OCI-LY1 (cell line): ENCODE measurements around the gene USH1C.

Experiments
- H2AFZ ChIP-seq: fragments of 200-600 bp; sonication (generic), shearing (Covaris generic); 2 replicates; pipeline ENCODE4 v1.6.0; 2014; ENCODE audit warnings: antibody characterized with exemption, mild to moderate bottlenecking, low read length
- H3F3A ChIP-seq: fragments of 200-600 bp; sonication (generic), shearing (Covaris generic); 2 replicates; pipeline ENCODE4 v1.6.0; 2014; ENCODE audit warnings: mild to moderate bottlenecking, antibody characterized with exemption, low read length, moderate library complexity; ENCODE audit not compliant: insufficient read depth
- H3K27ac ChIP-seq: fragments of 200-600 bp; sonication (generic); 2 replicates; pipeline ENCODE4 v1.5.1; 2014; ENCODE audit warnings: low read length, mixed run types, mild to moderate bottlenecking, low read depth; ENCODE audit not compliant: poor library complexity, severe bottlenecking
- H3K27me3 ChIP-seq: fragments of 200-600 bp; sonication (generic); 2 replicates; pipeline ENCODE4 v1.6.0; 2014; ENCODE audit warnings: antibody characterized with exemption, mild to moderate bottlenecking, low read length, moderate library complexity; ENCODE audit not compliant: insufficient read depth
- H3K36me3 ChIP-seq: fragments of 200-600 bp; sonication (generic); 2 replicates; pipeline ENCODE4 v1.6.1; 2014; ENCODE audit warnings: mild to moderate bottlenecking, antibody characterized with exemption, low read length, moderate library complexity, mixed read lengths; ENCODE audit not compliant: insufficient read depth
- H3K4me1 ChIP-seq: fragments of 200-600 bp; sonication (generic); 2 replicates; pipeline ENCODE4 v1.5.1; 2014; ENCODE audit warnings: mild to moderate bottlenecking, low read length, moderate library complexity; ENCODE audit not compliant: insufficient read depth, severe bottlenecking
- H3K4me2 ChIP-seq: fragments of 200-600 bp; sonication (generic), shearing (Covaris generic); 2 replicates; pipeline ENCODE4 v1.6.1; 2014; ENCODE audit warnings: low read length
- H3K4me3 ChIP-seq: fragments of 200-600 bp; sonication (generic); 2 replicates; pipeline ENCODE4 v1.5.1; 2014; ENCODE audit warnings: low read length, low read depth, mild to moderate bottlenecking, mixed read lengths; ENCODE audit not compliant: poor library complexity, severe bottlenecking
- H3K79me2 ChIP-seq: fragments of 200-600 bp; shearing (Covaris generic); 2 replicates; pipeline ENCODE4 v1.6.1; 2016; ENCODE audit warnings: mixed run types, low read length, mixed read lengths; ENCODE audit not compliant: insufficient read depth
- H3K9ac ChIP-seq: fragments of 200-600 bp; sonication (generic), shearing (Covaris generic); 2 replicates; pipeline ENCODE4 v1.6.1; 2014; ENCODE audit warnings: mild to moderate bottlenecking, low read length, mixed read lengths
- H3K9me2 ChIP-seq: fragments of 200-600 bp; sonication (generic), shearing (Covaris generic); 2 replicates; pipeline ENCODE4 v1.6.1; 2014; ENCODE audit warnings: low read depth, mild to moderate bottlenecking, low read length, mixed read lengths
- H3K9me3 ChIP-seq: fragments of 200-600 bp; shearing (Covaris generic); 2 replicates; pipeline ENCODE4 v1.6.1; 2014; ENCODE audit warnings: low read length, mixed read lengths
- H4K20me1 ChIP-seq: fragments of 200-600 bp; sonication (generic), shearing (Covaris generic); 2 replicates; pipeline ENCODE4 v1.6.0; 2016; ENCODE audit warnings: mild to moderate bottlenecking, low read length; ENCODE audit not compliant: insufficient read depth
- EZH2 ChIP-seq: fragments of 200-600 bp; sonication (generic), shearing (Covaris generic); IDR thresholded peaks from 2 replicates; pipeline ENCODE4 v1.8.0; 2017; ENCODE audit warnings: borderline replicate concordance, mixed run types, mild to moderate bottlenecking, antibody characterized with exemption, low read length, moderate library complexity, mixed read lengths
- TF ChIP-seq, protein P1 (sequence below): fragments of 200-600 bp; sonication (generic), shearing (Covaris generic); IDR thresholded peaks from 2 replicates; pipeline ENCODE4 v1.5.1; 2017; ENCODE audit warnings: mild to moderate bottlenecking, antibody characterized with exemption, low read length, moderate library complexity, mixed read lengths

The USH1C gene

DNA sequence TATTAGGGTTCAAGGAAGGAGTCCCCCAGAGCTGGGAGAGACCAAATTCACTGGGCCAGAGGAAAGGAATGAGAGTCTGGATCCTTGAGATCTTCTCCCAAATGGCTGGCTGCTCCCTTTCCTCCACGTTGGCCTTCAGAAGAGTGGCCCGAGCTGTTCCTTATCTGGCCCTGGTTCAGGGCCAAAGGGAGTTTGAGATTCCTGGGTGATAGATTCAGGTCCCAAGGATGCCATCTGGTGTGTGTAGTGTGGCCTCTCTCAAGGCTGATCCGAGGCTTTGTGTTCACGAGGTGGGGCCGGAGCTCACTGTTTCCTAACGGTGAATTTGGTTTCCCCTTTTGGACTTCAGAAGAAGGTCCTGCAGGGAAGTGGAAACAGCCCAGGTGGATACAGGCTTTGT lies 50.2 kb downstream of the USH1C start:
- no peaks in the 10 kb centered on the region for H3K27me3 ChIP-seq
- no peaks in the 10 kb centered on the region for H3K36me3 ChIP-seq
- H3K4me1 ChIP-seq, result no peaks in the 10 kb centered on the region
- no peaks in the 10 kb centered on the region for H3K9me2 ChIP-seq
- no peak overlapping the region for H2AFZ ChIP-seq
- H3K9ac ChIP-seq, result no peak overlapping the region
- no peak overlapping the region for H3K4me2 ChIP-seq
- H3K27ac ChIP-seq, result no peak overlapping the region
- no peak overlapping the region for H3K4me3 ChIP-seq
- no peaks in the 10 kb centered on the region for H3K79me2 ChIP-seq
- no peaks in the 10 kb centered on the region for H3F3A ChIP-seq
- no peaks in the 10 kb centered on the region for H4K20me1 ChIP-seq
- TF ChIP-seq, protein P1, sequence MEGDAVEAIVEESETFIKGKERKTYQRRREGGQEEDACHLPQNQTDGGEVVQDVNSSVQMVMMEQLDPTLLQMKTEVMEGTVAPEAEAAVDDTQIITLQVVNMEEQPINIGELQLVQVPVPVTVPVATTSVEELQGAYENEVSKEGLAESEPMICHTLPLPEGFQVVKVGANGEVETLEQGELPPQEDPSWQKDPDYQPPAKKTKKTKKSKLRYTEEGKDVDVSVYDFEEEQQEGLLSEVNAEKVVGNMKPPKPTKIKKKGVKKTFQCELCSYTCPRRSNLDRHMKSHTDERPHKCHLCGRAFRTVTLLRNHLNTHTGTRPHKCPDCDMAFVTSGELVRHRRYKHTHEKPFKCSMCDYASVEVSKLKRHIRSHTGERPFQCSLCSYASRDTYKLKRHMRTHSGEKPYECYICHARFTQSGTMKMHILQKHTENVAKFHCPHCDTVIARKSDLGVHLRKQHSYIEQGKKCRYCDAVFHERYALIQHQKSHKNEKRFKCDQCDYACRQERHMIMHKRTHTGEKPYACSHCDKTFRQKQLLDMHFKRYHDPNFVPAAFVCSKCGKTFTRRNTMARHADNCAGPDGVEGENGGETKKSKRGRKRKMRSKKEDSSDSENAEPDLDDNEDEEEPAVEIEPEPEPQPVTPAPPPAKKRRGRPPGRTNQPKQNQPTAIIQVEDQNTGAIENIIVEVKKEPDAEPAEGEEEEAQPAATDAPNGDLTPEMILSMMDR, result no peak
- TF ChIP-seq EZH2, result no peak
- H3K9me3 ChIP-seq, result no peaks in the 10 kb centered on the region

DNA sequence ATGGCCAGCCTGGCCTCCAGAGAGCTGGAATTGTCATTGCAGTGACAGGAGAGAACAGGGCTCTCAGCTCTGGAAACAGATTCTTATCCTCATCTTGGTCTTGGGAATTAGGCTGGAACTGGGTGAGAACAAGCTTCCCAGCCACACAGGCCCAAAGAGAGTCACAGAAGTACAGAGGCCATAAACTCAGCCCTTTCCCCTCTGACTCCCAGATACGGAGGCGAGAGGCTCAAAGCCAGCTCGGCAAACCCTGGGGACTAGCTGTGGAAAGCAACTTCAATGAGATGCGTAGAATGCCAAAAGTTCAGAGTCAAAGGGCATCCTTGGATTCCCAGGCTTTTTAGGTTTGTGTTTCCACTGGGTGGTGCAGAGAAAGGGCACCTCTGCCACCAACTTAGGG lies 53.3 kb downstream of the USH1C start:
- H3K79me2 ChIP-seq, result no peaks in the 10 kb centered on the region
- no peaks in the 10 kb centered on the region for H3K9me2 ChIP-seq
- no peaks in the 10 kb centered on the region for H3K27me3 ChIP-seq
- no peak overlapping the region for H3K4me2 ChIP-seq
- H3K4me1 ChIP-seq, result no peaks in the 10 kb centered on the region
- no peak overlapping the region for H3K9ac ChIP-seq
- H4K20me1 ChIP-seq, result no peaks in the 10 kb centered on the region
- H3K9me3 ChIP-seq, result no peaks in the 10 kb centered on the region
- no peaks in the 10 kb centered on the region for H3F3A ChIP-seq
- H2AFZ ChIP-seq, result no peak overlapping the region
- TF ChIP-seq, protein P1, result no peak
- no peak for TF ChIP-seq EZH2
- H3K4me3 ChIP-seq, result no peak overlapping the region
- H3K27ac ChIP-seq, result no peak overlapping the region
- H3K36me3 ChIP-seq, result no peaks in the 10 kb centered on the region

DNA sequence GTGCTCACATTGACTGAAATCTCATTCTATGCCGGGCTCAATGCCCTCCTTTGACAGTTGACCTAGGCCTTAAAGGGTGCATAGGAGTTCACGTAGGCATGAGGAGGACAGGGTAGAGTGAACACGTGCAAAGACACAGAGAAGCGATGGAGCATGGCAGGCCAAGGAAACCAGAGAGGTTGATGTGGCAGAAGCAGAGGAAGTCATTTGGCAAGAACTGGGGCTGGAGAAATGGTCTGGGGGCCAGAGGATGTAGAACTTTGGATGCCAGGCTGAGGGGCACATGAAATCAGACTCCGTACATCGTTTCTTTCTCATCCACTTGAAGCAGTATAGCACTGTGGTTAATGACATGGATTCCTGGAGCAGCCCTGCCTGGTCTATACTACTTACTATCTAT lies 54.0 kb downstream of the USH1C start:
- Histone ChIP-seq H3K9me3 (no peaks in the 10 kb centered on the region), H3K9ac (no peak overlapping the region), H3K36me3 (no peaks in the 10 kb centered on the region), H3K27me3 (no peaks in the 10 kb centered on the region), H3F3A (no peaks in the 10 kb centered on the region), H3K4me2 (no peak overlapping the region), H3K4me3 (no peak overlapping the region), H3K9me2 (no peaks in the 10 kb centered on the region), H3K79me2 (no peaks in the 10 kb centered on the region), H3K4me1 (no peaks in the 10 kb centered on the region), H2AFZ (no peak overlapping the region), H4K20me1 (no peaks in the 10 kb centered on the region), H3K27ac (no peak overlapping the region)
- TF ChIP-seq, protein P1, result no peak
- no peak for TF ChIP-seq EZH2
